Retinal pigment epithelial cell (primary cell): ENCODE measurements around the gene GCAT.

ENCODE experiments used
- DNase-seq: peaks from one replicate; pipeline ENCODE4 v3.0.0-alpha.2; 2010; ENCODE audit warnings: low read depth
- H3K4me3 ChIP-seq: 2 replicates; pipeline ENCODE4 v1.5.1; 2011; ENCODE audit warnings: mild to moderate bottlenecking, low read length, control low read depth, moderate library complexity
- TF ChIP-seq, protein P1 (sequence below): conservative IDR thresholded peaks from 2 replicates; pipeline ENCODE4 v1.5.1; 2011; ENCODE audit warnings: low read depth, low read length, control low read depth, inconsistent platforms

The GCAT gene

DNA sequence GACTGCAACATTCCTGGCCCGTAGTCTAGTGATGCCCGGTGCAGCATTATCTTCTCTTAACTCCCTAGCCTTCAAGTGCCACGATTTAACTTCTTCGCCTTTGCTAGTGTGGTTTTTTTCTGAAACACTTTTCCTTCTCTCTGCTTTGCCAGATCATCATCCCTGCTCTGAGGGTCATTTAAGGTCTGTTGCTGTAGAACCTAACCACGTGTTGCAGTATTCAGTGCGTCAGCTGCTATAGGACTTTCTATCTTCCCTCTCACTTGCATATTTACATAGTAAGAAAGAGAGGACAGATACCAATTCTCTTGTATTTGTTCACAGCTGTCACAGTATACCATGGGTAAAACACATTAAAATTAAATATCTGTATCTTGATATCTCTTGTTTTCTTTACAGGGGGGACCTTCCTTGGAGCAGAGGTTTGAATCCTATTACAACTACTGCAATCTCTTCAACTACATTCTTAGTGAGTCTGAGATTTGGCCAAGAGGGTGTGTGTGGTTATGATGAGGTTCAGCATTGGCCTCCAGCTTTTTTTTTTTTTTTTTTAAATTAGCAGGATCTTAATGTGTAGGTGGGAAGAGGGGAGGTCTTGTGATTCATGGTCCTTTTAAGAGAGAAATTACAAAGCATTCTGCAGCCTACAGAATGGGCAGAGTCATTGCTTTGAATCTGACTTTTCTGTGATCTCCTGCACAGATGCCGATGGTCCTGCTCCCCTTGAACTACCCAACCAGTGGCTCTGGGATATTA, 55.0 kb downstream of the GCAT start:
- TF ChIP-seq, protein P1, sequence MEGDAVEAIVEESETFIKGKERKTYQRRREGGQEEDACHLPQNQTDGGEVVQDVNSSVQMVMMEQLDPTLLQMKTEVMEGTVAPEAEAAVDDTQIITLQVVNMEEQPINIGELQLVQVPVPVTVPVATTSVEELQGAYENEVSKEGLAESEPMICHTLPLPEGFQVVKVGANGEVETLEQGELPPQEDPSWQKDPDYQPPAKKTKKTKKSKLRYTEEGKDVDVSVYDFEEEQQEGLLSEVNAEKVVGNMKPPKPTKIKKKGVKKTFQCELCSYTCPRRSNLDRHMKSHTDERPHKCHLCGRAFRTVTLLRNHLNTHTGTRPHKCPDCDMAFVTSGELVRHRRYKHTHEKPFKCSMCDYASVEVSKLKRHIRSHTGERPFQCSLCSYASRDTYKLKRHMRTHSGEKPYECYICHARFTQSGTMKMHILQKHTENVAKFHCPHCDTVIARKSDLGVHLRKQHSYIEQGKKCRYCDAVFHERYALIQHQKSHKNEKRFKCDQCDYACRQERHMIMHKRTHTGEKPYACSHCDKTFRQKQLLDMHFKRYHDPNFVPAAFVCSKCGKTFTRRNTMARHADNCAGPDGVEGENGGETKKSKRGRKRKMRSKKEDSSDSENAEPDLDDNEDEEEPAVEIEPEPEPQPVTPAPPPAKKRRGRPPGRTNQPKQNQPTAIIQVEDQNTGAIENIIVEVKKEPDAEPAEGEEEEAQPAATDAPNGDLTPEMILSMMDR, result no peak
- DNase-seq, result no peak
- no peak overlapping the region for H3K4me3 ChIP-seq

DNA sequence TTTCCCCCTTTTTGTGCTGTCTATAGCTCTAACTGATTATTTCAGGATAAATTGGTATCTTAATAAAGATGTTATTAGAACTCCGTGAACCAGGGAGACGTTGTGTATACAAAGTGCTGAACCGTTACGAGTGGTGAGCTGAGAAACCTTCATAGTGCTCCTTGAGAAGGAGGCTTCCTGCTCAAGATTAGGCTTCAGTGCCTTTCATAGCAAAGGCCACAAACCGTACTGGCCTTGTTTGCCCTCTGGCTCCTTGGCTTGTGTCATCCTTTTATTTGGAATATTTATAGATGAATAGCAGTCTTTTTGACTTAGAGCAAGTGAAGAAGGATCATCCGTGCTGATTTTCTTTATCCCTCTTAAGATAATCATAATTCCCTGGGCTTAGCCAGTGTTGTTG, 57.8 kb downstream of the GCAT start:
- TF ChIP-seq, protein P1, result no peak
- H3K4me3 ChIP-seq, result no peak overlapping the region
- DNase-seq, result no peak
